UCSD-AML1 (cell line): Measurements from ENCODE around the gene USE1.
"Not testable (repeated sequence)": the region's sequence is repeated elsewhere in the genome, so short reads cannot be mapped to it uniquely, and the experiment has no call there.

Experiments
- DNase-seq: peaks from one replicate; lab custom pipeline; 2025; ENCODE audit not compliant: unreplicated experiment; lab: John Stamatoyannopoulos, UW

The USE1 gene

GRCh38 chr19:17215127-17215971 is at the start of gene USE1:
TSS of gene USE1 (plus strand) at chr19:17215357. CDS start at chr19:17215406, 49 bp downstream.
- peak; percentile 89 for DNase-seq

DNA sequence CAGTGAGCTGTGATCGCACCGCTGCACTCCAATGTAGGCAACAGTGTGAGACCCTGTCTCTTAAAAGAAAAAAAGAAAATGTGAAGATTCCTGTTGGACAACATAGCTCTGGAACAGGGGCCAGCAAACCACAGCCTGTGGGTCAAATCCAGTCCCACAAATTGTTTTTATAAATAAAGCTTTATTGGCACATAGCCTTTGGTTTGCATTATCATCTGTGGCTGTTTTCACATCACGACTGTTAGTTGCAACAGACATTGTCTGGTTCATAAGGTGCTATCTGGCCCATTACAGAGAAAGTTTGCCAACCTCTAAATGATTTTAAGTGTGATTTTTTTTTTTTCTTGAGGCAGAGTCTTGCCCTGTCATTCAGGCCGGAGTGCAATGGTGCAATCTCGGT is 49.4 kb upstream of the USE1 start:
- no peak for DNase-seq

DNA sequence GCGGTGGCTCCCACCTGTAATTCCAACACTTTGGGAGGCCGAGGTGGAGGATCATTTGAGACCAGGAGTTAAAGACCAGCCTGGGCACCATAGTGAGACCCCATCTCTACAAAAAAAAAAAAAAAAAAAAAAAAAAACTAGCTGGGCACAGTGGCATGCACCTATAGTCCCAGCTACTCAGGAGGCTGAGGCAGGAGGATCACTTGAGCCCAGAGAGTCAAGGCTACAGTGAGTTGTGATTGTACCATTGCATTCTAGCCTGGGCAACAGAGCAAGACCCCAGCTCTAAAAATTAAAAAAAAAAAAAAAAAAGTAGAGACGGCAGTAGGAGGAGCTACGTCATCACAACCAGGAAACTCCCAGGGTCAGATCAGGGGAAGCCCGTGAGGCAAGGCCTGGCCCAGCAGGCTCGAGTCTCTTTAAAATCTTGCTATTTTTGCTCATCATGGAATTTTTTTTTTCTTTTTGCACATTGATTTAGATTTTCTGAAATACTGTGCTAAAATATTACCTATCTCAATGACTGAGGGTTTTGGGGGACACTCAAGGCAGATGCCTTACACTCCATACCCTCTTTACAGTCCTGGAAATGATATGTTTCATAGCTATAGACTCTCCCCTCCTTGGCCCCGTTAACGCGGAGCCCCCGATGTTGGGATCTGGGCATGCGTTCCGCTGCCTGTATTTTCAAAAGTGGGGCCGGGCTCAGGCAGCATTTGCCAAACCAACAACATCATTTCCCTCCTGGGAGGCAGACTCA is 44.4 kb upstream of the USE1 start:
- DNase-seq, result no peak

DNA sequence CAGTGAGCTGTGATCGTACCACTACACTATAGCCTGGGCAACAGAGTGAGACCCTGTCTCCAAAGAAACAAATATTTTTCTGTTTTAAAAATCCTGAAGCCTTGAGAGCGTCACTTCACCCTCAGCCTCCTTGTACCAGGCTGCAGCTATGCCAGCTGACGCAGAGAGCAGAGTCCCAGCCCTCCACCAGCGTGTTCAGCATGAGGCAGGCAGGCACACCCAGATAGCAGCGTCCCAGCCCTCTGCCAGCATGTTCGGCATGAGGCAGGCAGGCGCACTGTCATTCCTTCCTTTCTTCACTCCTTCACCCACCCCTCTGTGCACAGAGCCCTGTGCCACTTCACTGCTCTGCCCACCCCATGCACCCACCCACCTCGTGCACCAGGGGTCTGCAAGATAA is 43.3 kb upstream of the USE1 start:
- DNase-seq, result no peak

DNA sequence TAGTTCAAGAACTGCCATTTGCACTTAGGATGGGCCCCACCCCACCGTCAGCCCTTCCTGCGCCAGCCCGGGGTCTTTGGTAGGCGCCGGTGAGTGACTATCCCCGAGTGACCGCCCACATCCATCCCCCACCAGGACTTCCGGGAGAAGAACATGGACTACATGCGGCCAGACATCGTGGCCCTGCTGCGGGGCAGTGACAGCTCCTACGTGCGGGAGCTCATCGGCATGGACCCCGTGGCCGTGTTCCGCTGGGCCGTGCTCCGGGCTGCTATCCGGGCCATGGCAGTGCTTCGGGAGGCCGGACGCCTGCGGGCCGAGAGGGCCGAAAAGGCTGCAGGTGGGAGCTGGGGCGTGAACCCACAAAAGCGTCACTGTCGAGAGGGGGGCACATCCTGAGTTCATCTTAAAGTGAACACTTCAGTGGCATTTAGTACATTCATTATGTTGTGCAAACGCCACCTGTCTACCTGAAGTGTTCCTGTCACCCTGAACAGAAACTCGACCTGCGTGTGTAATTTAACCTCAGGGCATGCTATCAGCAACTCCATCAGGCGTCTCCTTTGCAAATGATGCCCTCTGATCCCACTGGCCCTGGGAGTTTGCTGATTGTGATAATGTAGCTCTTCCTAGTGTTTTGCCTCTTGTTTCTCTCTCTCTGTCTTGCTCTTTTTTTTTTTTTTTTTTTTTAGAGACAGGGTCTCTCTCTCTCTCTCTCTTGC is 42.4 kb upstream of the USE1 start:
- no peak for DNase-seq

GRCh38 chr19:17178291-17178690 is 36.9 kb upstream of the USE1 start:
- no peak for DNase-seq

- no peak for DNase-seq
Measured at GRCh38 chr19:17180997-17181702, 34.0 kb upstream of the USE1 start.

- DNase-seq, result peak; percentile 37
Measured at GRCh38 chr19:17183271-17183761, 31.8 kb upstream of the USE1 start.

- DNase-seq, result peak; percentile 45
Measured at GRCh38 chr19:17183858-17184321, 31.3 kb upstream of the USE1 start.

DNA sequence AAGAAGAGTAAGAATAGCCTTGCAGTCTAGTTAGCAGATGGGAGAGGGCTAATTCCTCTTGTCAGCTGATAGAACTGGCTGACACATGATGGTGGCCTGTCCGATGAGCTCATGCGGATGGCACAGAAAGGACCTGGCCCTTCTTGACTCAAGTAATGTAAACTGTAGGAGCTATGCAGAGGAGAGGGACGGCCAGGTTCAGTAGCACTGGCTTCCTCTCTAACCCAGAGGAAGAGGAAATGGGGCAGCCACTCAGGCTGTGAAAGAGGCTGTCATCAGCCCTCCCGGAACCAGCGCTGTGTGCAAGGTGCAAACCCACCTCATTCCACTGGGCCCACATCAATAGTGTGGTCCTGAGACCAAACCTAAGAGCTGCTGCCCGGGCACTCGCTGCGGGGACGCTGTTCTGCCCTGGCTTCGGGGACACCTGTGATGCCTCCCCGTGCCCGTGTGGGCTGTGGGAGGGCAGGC is 30.8 kb upstream of the USE1 start:
- DNase-seq, result peak; percentile 45

DNA sequence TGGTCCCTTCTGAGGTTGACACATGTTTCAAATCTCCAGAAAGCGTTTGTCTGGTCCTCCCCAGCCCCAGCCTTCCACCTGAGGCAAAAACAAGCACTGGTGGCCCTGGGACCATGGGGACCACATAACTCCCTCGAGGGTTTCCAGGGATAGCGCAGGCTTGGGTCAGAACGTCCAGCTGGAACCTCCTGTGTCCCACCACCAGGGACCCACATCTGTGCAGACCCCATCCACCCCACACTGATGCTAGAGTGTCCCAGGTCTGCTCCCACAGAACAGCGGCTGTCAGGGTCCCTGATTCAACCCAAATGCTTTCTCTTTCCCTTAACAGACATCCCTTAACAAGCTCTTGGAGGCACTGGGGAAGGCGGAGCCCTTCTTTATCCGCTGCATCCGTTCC is 29.6 kb upstream of the USE1 start:
- no peak for DNase-seq

GRCh38 chr19:17191736-17192135 is 23.4 kb upstream of the USE1 start:
- DNase-seq, result not testable (repeated sequence)

DNA sequence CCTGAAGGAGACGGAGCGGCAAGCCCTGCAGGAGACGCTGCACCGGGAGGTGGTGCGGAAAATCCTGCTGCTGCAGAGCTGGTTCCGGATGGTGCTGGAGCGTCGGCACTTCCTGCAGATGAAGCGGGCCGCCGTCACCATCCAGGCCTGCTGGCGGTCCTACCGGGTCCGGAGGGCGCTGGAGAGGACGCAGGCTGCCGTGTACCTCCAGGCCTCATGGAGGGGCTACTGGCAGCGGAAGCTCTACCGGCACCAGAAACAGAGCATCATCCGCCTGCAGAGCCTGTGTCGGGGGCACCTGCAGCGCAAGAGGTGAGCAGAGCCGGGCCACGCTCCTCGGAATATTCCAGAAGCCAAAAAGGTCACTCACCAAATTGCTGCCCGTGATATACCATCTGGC is 22.4 kb upstream of the USE1 start:
- DNase-seq, result no peak

- DNase-seq, result no peak
Measured at GRCh38 chr19:17194608-17195007, 20.5 kb upstream of the USE1 start.

DNA sequence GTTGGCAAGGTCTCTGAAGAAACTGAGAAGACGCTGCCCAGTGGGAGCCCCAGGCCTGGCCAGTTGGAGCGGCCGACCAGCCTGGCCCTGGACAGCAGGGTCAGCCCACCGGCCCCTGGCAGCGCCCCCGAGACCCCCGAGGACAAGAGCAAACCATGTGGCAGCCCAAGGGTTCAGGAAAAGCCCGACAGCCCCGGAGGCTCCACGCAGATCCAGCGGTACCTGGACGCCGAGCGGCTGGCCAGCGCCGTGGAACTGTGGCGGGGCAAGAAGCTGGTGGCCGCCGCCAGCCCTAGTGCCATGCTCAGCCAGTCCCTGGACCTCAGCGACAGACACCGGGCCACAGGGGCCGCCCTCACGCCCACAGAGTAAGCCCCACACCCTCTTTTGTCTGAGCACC is 20.1 kb upstream of the USE1 start:
- no peak for DNase-seq

- DNase-seq, result no peak
Measured at GRCh38 chr19:17196610-17197009, 18.5 kb upstream of the USE1 start.

- no peak for DNase-seq
Measured at GRCh38 chr19:17197666-17198065, 17.5 kb upstream of the USE1 start.

DNA sequence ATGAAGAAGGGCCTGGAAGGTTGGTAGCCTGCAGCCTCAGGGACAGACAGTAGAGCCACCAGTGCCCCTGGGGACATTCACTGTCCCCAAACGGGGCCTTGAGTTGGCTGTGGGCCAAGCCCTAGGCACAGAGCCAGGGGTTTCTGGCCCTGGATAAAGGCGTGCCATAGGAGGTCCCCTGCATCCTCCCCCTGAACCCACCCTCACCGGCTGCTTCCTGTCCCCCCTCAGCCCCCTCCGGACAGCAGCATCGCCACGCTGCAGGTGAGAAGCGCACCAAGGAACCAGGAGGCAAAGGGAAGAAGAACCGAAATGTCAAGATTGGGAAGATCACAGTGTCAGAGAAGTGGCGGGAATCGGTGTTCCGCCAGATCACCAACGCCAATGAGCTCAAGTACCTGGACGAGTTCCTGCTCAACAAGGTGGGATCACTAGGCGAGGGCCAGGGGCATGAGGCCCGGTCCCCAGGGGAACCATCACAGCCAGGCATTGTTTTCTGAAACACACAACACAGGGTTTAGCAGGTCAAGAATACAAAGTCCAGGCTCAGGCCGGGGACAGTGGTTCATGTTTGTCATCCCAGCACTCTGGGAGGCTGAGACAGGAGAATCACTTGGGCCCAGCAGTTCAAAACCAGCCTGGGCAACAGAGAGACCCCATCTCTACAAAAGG is 14.6 kb upstream of the USE1 start:
- DNase-seq, result no peak

GRCh38 chr19:17202249-17202648 is 12.9 kb upstream of the USE1 start:
- no peak for DNase-seq

- no peak for DNase-seq
Measured at GRCh38 chr19:17202713-17203112, 12.4 kb upstream of the USE1 start.
